OCI-LY1 (cell line): Measurements from ENCODE around the gene MYH7.

Source experiments
- CTCF ChIP-seq: fragments of 200-600 bp; sonication (generic), shearing (Covaris generic); IDR thresholded peaks from 2 replicates; pipeline ENCODE4 v1.5.1; 2017; ENCODE audit warnings: mild to moderate bottlenecking, antibody characterized with exemption, low read length, moderate library complexity, mixed read lengths
- EZH2 ChIP-seq: fragments of 200-600 bp; sonication (generic), shearing (Covaris generic); IDR thresholded peaks from 2 replicates; pipeline ENCODE4 v1.8.0; 2017; ENCODE audit warnings: borderline replicate concordance, mixed run types, mild to moderate bottlenecking, antibody characterized with exemption, low read length, moderate library complexity, mixed read lengths

- no peak for TF ChIP-seq CTCF
- no peak for TF ChIP-seq EZH2
Observed at GRCh38 chr14:23450379-23450778, 14.9 kb upstream of the MYH7 start.
